Spinal cord (tissue), 10 donors: Measurements from ENCODE around the gene PRKCB. TPM values are rescaled to one million over a fixed set of nuclear protein-coding genes. Genes with fewer than 3 reads are reported as not detected.

Experiments
- DNase-seq, 6 donors: peaks; one replicate each; pipeline versions ENCODE4 v3.0.0 to v3.0.0-alpha.2; 2013 to 2015; ENCODE audit warnings: low spot score in 6 of 6, low read depth in 4 of 6
- H3K27ac ChIP-seq: one replicate; pipeline ENCODE4 v1.5.1; 2013; ENCODE audit warnings: low read depth, low read length, control low read depth
- H3K27me3 ChIP-seq: one replicate; pipeline ENCODE4 v1.6.1; 2013; ENCODE audit warnings: low read length; ENCODE audit not compliant: control insufficient read depth, insufficient read depth
- H3K36me3 ChIP-seq: one replicate; pipeline ENCODE4 v1.6.1; 2013; ENCODE audit warnings: low read length; ENCODE audit not compliant: control insufficient read depth, insufficient read depth
- H3K4me1 ChIP-seq: one replicate; pipeline ENCODE4 v1.6.1; 2013; ENCODE audit warnings: low read length; ENCODE audit not compliant: control insufficient read depth, insufficient read depth
- H3K4me3 ChIP-seq: one replicate; pipeline ENCODE4 v1.5.1; 2013; ENCODE audit warnings: low read depth, low read length, control low read depth
- H3K9me3 ChIP-seq: one replicate; pipeline ENCODE4 v1.6.1; 2013; ENCODE audit warnings: low read length; ENCODE audit not compliant: control insufficient read depth, insufficient read depth
- WGBS: methylation state at CpG from one replicate; pipeline ENCODE4 v1.1.5; 2013; ENCODE audit warnings: missing lambda C conversion rate; ENCODE audit not compliant: insufficient coverage; 5-methylcytosine and 5-hydroxymethylcytosine counted together
- polyA plus RNA-seq, 2 donors: library from polyadenylated mRNA; unstranded; fragments of 120-200 nt; gene quantifications; one replicate each; pipeline ENCODE4 v1.2.1, GENCODE V29; 2013; ENCODE audit not compliant: insufficient read length in 2 of 2
- total RNA-seq, 2 donors: library from RNA; depleted of rRNA in 1 of 2; stranded (reverse); fragments of 120-200 nt in 1 of 2; fragments of >200 nt in 1 of 2; gene quantifications; one replicate each; pipeline versions ENCODE4 v1.2.3 to v1.2.4, GENCODE V29; 2013 to 2014
- donor health status: healthy.

Gene PRKCB
- total and polyA plus RNA-seq, 4 donors, result 50.7 to 118 (median 87.9) TPM

DNA sequence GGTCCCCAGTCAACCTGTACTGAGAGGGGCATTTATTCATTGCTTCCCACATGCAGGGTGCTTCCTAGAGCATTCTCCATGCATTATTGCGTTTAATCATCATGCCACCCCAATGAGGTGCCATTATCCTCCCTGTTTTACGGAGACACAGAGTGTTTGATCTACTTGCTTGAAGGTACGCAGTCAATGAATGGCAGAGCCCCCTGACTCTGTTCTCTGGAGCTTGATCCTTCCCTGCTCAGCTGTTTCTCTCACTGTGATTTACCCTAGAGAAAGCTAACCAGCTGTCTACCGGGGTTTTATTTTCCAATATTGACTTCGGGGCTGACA lies 117.2 kb downstream of the PRKCB start:
- peaks cover 22% of the 10 kb centered on the region for H3K4me1 ChIP-seq
- peak overlapping the region; percentile 15 for H3K27ac ChIP-seq
- 47% methylated on average over 5 of the region's 5 CpGs for WGBS
- DNase-seq, result peak in 2 of 6 donors; percentile 47 to 88
- no peaks in the 10 kb centered on the region for H3K27me3 ChIP-seq
- no peaks in the 10 kb centered on the region for H3K36me3 ChIP-seq
- H3K9me3 ChIP-seq, result no peaks in the 10 kb centered on the region
- H3K4me3 ChIP-seq, result no peak overlapping the region

DNA sequence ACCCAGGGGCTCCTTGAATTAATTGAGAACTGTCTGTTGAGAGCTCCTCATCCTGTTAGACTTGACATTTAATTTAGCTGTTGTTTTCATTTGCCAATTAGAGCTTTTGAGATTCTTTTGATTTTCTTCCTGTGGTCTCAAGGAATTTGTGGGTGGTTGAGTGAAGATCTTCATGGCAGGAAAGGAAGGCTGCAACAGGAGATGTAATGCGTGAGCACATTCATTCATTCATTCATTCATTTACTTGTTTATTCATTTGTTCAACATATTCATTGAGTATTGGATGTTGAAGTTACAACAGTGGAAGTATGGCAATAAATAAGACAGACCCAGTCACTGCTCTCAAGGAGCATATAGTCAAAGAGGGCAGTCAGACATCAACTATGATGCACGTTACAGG lies 117.7 kb downstream of the PRKCB start:
- Histone ChIP-seq H3K36me3 (no peaks in the 10 kb centered on the region), H3K27ac (no peak overlapping the region), H3K9me3 (no peaks in the 10 kb centered on the region), H3K4me1 (peaks cover 22% of the 10 kb centered on the region), H3K27me3 (no peaks in the 10 kb centered on the region), H3K4me3 (no peak overlapping the region)
- no peak for DNase-seq
- no CpG with 5 or more reads among the region's 2 CpGs for WGBS

DNA sequence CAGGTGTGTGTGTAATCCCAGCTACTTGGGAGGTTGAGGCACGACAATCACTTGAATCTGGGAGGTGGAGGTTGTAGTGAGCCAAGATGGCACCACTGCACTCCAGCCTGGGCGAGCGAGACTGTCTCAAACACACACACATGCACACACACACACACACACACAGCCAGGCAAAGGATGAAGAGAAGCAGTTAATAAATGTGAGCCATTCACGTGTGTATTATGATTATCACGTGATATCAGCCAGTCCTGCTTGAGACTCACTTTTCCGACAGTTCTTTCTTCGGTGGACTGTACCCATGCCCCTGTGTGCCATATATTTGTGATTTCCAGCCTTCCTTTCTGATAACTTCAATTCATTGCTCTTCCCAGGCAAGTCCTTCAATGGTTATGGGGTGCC lies 119.3 kb downstream of the PRKCB start:
- H3K27ac ChIP-seq, result no peak overlapping the region
- no peaks in the 10 kb centered on the region for H3K9me3 ChIP-seq
- WGBS, result 86% methylated on average over 4 of the region's 7 CpGs
- H3K4me1 ChIP-seq, result peaks cover 22% of the 10 kb centered on the region
- no peak overlapping the region for H3K4me3 ChIP-seq
- no peaks in the 10 kb centered on the region for H3K27me3 ChIP-seq
- H3K36me3 ChIP-seq, result no peaks in the 10 kb centered on the region
- DNase-seq, result no peak

DNA sequence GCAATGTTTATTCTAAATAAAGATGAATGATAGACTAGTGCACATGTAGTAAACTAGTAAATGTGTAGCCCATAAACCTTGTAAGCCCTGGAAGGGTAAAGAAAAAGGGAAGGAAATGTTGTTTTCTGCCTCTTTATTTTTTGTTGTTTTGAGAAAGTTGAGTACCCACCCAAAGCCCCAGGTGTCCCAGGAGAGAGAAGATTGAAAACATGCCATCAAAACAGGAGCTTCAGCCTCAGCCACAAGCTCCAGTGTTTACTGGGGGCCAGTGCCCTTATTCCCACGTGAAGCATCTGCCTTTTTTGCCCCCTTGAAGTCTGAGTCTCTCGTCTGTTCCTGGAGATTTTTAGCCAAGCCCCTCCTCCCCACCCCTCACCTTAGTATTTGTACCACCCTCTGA lies 121.5 kb downstream of the PRKCB start:
- 57% methylated on average over 2 of the region's 2 CpGs for WGBS
- H3K9me3 ChIP-seq, result no peaks in the 10 kb centered on the region
- peaks cover 9% of the 10 kb centered on the region for H3K4me1 ChIP-seq
- no peaks in the 10 kb centered on the region for H3K27me3 ChIP-seq
- no peak overlapping the region for H3K4me3 ChIP-seq
- H3K27ac ChIP-seq, result no peak overlapping the region
- no peak for DNase-seq
- H3K36me3 ChIP-seq, result no peaks in the 10 kb centered on the region

DNA sequence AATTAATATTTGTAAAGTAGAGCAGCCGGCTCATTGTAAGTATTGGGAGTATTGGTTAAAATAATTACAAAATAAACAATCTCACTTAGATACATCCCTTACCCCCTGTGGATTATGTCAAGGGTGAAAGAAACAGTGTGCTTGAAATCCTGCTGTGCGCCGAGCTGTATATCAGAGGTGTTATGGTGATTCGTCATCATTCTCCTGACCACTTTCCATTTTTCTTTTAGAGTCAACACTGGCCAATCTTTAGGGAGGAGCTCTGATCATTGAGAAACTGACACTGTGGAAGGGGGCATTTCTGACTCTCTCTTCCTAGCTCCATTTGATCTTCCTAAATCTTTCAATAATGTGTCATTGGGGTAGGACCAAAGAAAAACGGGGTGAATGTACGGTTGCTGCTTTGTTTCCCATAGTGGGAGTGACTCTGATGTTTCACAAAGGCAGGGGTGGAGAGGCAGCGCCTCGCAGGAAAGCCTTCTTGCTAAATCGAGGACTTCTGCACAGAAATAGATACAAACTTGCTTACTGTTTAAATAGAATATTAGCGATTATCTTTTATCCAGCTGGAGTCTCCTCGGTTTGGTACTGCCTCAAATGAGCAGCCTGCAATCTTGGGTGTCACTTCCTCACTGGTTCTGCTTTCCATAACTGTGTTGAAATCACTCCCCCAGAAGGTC lies 123.4 kb downstream of the PRKCB start:
- no peaks in the 10 kb centered on the region for H3K36me3 ChIP-seq
- no peaks in the 10 kb centered on the region for H3K27me3 ChIP-seq
- WGBS, result no CpG with 5 or more reads among the region's 11 CpGs
- no peak overlapping the region for H3K27ac ChIP-seq
- no peaks in the 10 kb centered on the region for H3K9me3 ChIP-seq
- no peak overlapping the region for H3K4me3 ChIP-seq
- DNase-seq, result no peak
- H3K4me1 ChIP-seq, result no peaks in the 10 kb centered on the region

DNA sequence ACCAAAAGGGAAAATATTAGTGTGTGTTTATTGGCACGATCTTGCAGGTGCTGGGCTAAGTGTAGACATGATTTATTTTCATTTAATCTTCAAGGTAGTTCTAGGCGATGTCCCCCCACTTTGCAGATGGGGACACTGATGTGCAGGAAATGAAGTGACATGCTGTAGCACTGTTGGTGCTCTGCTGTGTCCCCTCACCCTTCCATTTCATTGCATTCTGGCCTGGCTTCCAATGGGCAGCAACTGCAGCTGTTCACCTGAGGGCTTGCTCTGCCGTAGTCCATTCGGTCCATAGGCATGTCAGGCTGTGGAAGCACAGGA lies 123.9 kb downstream of the PRKCB start:
- H3K9me3 ChIP-seq, result no peaks in the 10 kb centered on the region
- no peaks in the 10 kb centered on the region for H3K4me1 ChIP-seq
- H3K4me3 ChIP-seq, result no peak overlapping the region
- H3K27me3 ChIP-seq, result no peaks in the 10 kb centered on the region
- WGBS, result 100% methylated on average over 1 of the region's 4 CpGs
- no peaks in the 10 kb centered on the region for H3K36me3 ChIP-seq
- no peak overlapping the region for H3K27ac ChIP-seq
- DNase-seq, result no peak

DNA sequence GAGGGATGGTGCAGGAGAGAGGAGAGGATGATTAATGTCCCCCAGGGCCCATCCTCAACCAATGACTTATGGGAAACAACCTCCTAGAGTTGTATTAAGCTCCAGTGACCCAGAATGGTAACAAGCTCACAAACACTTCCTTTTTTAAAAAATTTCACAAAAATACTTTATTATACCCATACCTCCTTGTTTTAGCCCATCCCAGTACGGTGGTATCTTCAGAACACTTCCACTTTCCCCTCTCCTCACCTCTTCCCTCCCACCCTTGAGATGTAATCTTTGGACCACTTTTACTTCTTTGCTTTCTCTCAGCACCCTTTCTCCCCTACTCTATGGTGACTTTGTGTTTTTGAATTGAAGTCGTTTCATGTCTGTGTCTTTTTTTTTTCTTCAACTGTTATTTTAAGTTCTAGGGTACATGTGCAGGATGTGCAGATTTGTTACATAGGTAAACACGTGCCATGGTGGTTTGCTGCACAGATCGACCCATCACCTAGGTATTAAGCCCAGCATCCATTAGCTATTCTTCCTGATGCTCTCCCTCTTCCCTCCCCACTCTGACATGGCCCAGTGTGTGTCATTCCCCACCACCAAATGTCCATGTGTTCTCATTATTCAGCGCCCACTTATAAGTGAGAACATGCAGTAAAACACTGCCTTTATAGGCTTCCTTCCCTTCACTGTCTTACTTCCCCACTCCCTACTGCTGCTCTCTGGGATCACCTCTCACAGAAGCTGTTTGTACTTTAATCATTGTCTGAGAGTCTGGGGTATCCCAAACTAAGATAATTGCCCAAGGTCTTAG lies 124.5 kb downstream of the PRKCB start:
- H3K36me3 ChIP-seq, result no peaks in the 10 kb centered on the region
- no peak overlapping the region for H3K27ac ChIP-seq
- 72% methylated on average over 4 of the region's 5 CpGs for WGBS
- DNase-seq, result no peak
- H3K4me3 ChIP-seq, result no peak overlapping the region
- no peaks in the 10 kb centered on the region for H3K4me1 ChIP-seq
- no peaks in the 10 kb centered on the region for H3K27me3 ChIP-seq
- no peaks in the 10 kb centered on the region for H3K9me3 ChIP-seq

DNA sequence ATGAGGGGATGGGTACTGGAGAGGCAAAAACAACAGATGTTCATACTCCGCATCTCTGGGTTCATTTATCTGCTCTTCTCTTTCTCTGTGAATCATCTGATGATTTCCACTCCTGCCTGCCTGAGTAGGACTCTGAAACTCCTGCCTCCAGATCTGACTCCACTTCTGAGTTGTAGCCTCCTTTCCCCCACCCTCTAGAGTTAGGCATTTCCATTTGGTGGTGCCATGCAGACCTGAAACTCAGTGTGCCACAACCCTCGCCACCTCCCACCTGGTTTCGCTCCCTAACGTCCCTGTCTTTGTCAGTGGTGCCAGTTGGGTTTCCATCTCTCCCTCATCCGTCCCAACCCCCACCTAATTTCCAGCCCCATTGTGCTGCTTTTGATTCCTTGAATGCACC lies 126.2 kb downstream of the PRKCB start:
- 84% methylated on average over 5 of the region's 5 CpGs for WGBS
- DNase-seq, result no peak
- H3K27ac ChIP-seq, result no peak overlapping the region

DNA sequence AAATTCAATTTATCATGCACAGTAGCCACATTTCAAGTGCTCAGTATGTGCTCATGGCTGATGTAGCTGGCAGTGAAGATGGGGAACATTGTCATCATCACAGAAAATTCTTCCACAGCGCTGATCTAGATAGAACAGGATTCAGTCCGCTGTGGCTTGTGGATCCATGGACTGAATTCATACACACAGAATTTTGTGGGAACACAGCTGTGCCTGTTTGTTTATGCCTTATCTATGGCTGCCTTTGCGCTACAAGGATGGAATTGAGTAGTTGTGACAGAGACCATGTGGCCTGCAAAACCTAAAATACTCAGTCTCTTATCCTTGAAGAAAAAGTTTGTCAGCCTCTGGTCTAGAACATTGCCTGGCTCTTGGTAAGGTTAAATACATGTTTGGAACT lies 128.4 kb downstream of the PRKCB start:
- Histone ChIP-seq H3K9me3 (no peaks in the 10 kb centered on the region), H3K4me3 (no peak overlapping the region), H3K27me3 (no peaks in the 10 kb centered on the region), H3K36me3 (no peaks in the 10 kb centered on the region), H3K4me1 (peaks cover 4% of the 10 kb centered on the region), H3K27ac (no peak overlapping the region)
- 100% methylated on average over 1 of the region's 3 CpGs for WGBS
- no peak for DNase-seq

More for the DNA sequence above, 126.2 kb downstream of the PRKCB start:
- Histone ChIP-seq H3K36me3 (no peaks in the 10 kb centered on the region), H3K27me3 (no peaks in the 10 kb centered on the region), H3K4me3 (no peak overlapping the region), H3K9me3 (no peaks in the 10 kb centered on the region), H3K4me1 (peaks cover 2% of the 10 kb centered on the region)

DNA sequence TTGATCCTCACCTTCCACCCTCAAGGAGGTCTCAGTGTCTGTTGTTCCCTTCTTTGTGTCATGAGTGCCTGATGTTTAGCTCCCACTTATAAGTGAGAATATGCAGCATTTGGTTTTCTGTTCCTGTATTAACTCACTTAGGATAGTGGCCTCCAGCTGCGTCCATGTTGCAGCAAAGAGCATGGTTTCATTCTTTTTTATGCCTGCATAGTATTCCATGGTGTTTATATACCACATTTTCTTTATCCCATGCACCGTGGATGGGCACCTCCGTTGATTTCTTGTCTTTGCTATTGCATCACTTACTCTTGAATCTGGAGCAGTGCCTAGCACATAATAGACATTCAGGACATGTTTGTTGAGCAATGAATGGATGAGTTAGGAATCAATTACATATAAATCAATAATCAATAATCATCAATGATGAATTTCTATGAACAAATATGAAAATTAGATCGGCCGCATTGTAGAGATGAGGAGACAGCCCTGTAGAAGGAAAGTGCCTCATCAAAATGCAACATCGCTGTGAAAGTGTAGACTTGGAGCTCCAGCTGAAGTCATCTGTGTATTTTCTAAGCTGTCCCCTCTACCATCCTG lies 129.5 kb downstream of the PRKCB start:
- Histone ChIP-seq H3K4me1 (peaks cover 4% of the 10 kb centered on the region), H3K4me3 (no peak overlapping the region), H3K27me3 (no peaks in the 10 kb centered on the region), H3K36me3 (no peaks in the 10 kb centered on the region), H3K9me3 (no peaks in the 10 kb centered on the region), H3K27ac (no peak overlapping the region)
- WGBS, result 100% methylated on average over 1 of the region's 6 CpGs
- no peak for DNase-seq
